GM18508 (cell line): ENCODE data around the gene ADAMTS16.
"Not testable (repeated sequence)": the region's sequence is repeated elsewhere in the genome, so short reads cannot be mapped to it uniquely, and the experiment has no call there.

Experiments
- ATAC-seq: cut with Tn5 transposase; IDR thresholded peaks from one replicate; pipeline ENCODE4 v1.9.1; 2021; ENCODE audit warnings: moderate number of reproducible peaks; ENCODE audit not compliant: insufficient read depth, unreplicated experiment

ADAMTS16 gene

GRCh38 chr5:5139777-5140478 lies at the start of gene ADAMTS16:
TSS of gene ADAMTS16 (plus strand) at chr5:5140330. CDS start at chr5:5140468, 138 bp downstream.
- ATAC-seq: no peak

GRCh38 chr5:5092149-5092548 lies 48.0 kb upstream of the ADAMTS16 start:
- no peak for ATAC-seq

- no peak for ATAC-seq
These were observed 39.5 kb upstream of the ADAMTS16 start for GRCh38 chr5:5100635-5101034.

GRCh38 chr5:5101676-5102075 lies 38.5 kb upstream of the ADAMTS16 start:
- no peak for ATAC-seq

- ATAC-seq: no peak
These were observed 36.9 kb upstream of the ADAMTS16 start for GRCh38 chr5:5103245-5103644.

GRCh38 chr5:5104550-5104949 lies 35.6 kb upstream of the ADAMTS16 start:
- ATAC-seq: no peak

GRCh38 chr5:5105531-5105930 lies 34.6 kb upstream of the ADAMTS16 start:
- ATAC-seq: no peak

GRCh38 chr5:5116956-5117355 lies 23.2 kb upstream of the ADAMTS16 start:
- ATAC-seq: peak; percentile 79

GRCh38 chr5:5122776-5123175 lies 17.4 kb upstream of the ADAMTS16 start:
- no peak for ATAC-seq

- no peak for ATAC-seq
These were observed 15.9 kb upstream of the ADAMTS16 start for GRCh38 chr5:5124231-5124630.

- no peak for ATAC-seq
These were observed 13.7 kb upstream of the ADAMTS16 start for GRCh38 chr5:5126444-5126843.

- ATAC-seq: no peak
These were observed 11.4 kb upstream of the ADAMTS16 start for GRCh38 chr5:5128766-5129165.

GRCh38 chr5:5132234-5132633 lies 7.9 kb upstream of the ADAMTS16 start:
- ATAC-seq: no peak

- ATAC-seq: no peak
These were observed 7.3 kb upstream of the ADAMTS16 start for GRCh38 chr5:5132693-5133295.

GRCh38 chr5:5134107-5134506 lies 6.0 kb upstream of the ADAMTS16 start:
- no peak for ATAC-seq

GRCh38 chr5:5135957-5136676 lies 4.0 kb upstream of the ADAMTS16 start:
- no peak for ATAC-seq

- ATAC-seq: not testable (repeated sequence)
These were observed 2.3 kb upstream of the ADAMTS16 start for GRCh38 chr5:5137851-5138250.

GRCh38 chr5:5139336-5139776 lies 774 bp upstream of the ADAMTS16 start:
- no peak for ATAC-seq

- no peak for ATAC-seq
These were observed 579 bp downstream of the ADAMTS16 start for GRCh38 chr5:5140479-5141338.

GRCh38 chr5:5141339-5141599 lies 1.1 kb downstream of the ADAMTS16 start:
- ATAC-seq: no peak
